ENCODE data around the gene C4orf36.

Gene C4orf36

GRCh38 chr4:86891762-86892635 lies at the start of gene C4orf36:
Gene C4orf36, minus strand, starts transcription at chr4:86892422. Its CDS starts 902 bp downstream, at chr4:86891520.
- peak; percentile 82 for DNase-seq (ENCODE audit: low spot score)

- no peak for DNase-seq (ENCODE audit: low spot score)
Measured at GRCh38 chr4:86940920-86941460, 48.8 kb upstream of the C4orf36 start.

GRCh38 chr4:86939729-86940575 lies 47.7 kb upstream of the C4orf36 start:
- DNase-seq (ENCODE audit: low spot score), result no peak

GRCh38 chr4:86938771-86939520 lies 46.7 kb upstream of the C4orf36 start:
- no peak for DNase-seq (ENCODE audit: low spot score)

- DNase-seq (ENCODE audit: low spot score), result peak; percentile 70
Measured at GRCh38 chr4:86935853-86936733, 43.9 kb upstream of the C4orf36 start.

- DNase-seq (ENCODE audit: low spot score), result no peak
Measured at GRCh38 chr4:86935566-86935852, 43.3 kb upstream of the C4orf36 start.

- peak; percentile 92 for DNase-seq (ENCODE audit: low spot score)
Measured at GRCh38 chr4:86934771-86935565, 42.7 kb upstream of the C4orf36 start, which contains the start of gene AFF1. Gene AFF1, plus strand, starts transcription at chr4:86935011. Its CDS starts 13,523 bp downstream, at chr4:86948534.

GRCh38 chr4:86934147-86934770 lies 42.0 kb upstream of the C4orf36 start:
- no peak for DNase-seq (ENCODE audit: low spot score)

GRCh38 chr4:86928400-86929255 lies 36.4 kb upstream of the C4orf36 start:
- DNase-seq (ENCODE audit: low spot score), result no peak

GRCh38 chr4:86927843-86928395 lies 35.7 kb upstream of the C4orf36 start:
- DNase-seq (ENCODE audit: low spot score), result no peak

- no peak for DNase-seq (ENCODE audit: low spot score)
Measured at GRCh38 chr4:86926435-86927086, 34.3 kb upstream of the C4orf36 start.

GRCh38 chr4:86924811-86925210 lies 32.6 kb upstream of the C4orf36 start:
- no peak for DNase-seq (ENCODE audit: low spot score)

GRCh38 chr4:86921608-86922252 lies 29.5 kb upstream of the C4orf36 start:
- no peak for DNase-seq (ENCODE audit: low spot score)

GRCh38 chr4:86919561-86920223 lies 27.5 kb upstream of the C4orf36 start:
- DNase-seq (ENCODE audit: low spot score), result no peak

- DNase-seq (ENCODE audit: low spot score), result no peak
Measured at GRCh38 chr4:86918539-86919072, 26.4 kb upstream of the C4orf36 start.

Measured in left forelimb (tissue), 1 donor.